ENCODE results near the gene BBS7. TPM values are rescaled to one million over a fixed set of nuclear protein-coding genes. Genes with fewer than 3 reads are reported as not detected.

The BBS7 gene
- total and polyA plus RNA-seq, 9 of the 15 experiments (the other 6 are each of a cell fraction or from before 2014, with no cell fraction given) = 13.4 to 25.8 (median 16.4) TPM

DNA sequence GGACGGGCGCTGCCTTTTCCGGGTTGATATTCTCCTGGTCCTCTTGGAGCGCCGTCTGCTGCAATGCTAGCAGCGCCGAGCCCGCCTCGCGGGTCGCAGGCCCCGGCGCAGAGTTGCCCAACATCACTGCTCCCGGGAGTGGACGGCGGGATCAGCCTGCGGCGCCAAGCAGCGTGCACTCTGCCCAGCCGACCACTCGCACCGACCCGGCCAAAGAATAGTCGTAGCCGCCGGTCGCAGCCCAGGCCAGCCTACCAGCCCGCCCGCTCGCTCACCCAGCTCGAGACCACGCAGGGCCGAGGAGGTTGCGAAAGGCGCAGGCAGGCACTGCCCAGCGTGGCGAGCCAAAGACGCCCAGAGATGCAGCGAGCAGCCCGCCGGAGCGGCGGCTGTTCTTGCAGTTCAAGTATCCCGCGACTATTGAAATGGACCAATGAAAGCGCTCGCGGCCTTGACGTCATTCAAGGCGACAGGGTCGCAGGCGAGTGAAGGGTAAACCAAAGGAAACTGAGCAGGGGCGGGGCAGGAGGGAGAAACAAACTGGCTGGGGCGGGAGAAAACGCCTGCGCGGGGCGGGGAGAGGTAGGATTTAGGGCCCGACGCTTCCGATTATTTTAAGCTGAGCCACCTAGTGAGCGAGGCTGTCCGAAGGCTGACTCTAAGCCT, 46.6 kb downstream of the BBS7 start, which contains the start of gene CCNA2 (continued):
- TF ChIP-seq, protein P1, sequence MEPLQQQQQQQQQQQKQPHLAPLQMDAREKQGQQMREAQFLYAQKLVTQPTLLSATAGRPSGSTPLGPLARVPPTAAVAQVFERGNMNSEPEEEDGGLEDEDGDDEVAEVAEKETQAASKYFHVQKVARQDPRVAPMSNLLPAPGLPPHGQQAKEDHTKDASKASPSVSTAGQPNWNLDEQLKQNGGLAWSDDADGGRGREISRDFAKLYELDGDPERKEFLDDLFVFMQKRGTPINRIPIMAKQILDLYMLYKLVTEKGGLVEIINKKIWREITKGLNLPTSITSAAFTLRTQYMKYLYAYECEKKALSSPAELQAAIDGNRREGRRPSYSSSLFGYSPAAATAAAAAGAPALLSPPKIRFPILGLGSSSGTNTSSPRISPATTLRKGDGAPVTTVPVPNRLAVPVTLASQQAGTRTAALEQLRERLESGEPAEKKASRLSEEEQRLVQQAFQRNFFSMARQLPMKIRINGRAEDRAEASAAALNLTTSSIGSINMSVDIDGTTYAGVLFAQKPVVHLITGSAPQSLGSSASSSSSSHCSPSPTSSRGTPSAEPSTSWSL (CRISPR knock-in tag; IDR thresholded peaks at IDR 0.05; ENCODE audit: borderline replicate concordance) = no peak
- TF ChIP-seq, protein P2, sequence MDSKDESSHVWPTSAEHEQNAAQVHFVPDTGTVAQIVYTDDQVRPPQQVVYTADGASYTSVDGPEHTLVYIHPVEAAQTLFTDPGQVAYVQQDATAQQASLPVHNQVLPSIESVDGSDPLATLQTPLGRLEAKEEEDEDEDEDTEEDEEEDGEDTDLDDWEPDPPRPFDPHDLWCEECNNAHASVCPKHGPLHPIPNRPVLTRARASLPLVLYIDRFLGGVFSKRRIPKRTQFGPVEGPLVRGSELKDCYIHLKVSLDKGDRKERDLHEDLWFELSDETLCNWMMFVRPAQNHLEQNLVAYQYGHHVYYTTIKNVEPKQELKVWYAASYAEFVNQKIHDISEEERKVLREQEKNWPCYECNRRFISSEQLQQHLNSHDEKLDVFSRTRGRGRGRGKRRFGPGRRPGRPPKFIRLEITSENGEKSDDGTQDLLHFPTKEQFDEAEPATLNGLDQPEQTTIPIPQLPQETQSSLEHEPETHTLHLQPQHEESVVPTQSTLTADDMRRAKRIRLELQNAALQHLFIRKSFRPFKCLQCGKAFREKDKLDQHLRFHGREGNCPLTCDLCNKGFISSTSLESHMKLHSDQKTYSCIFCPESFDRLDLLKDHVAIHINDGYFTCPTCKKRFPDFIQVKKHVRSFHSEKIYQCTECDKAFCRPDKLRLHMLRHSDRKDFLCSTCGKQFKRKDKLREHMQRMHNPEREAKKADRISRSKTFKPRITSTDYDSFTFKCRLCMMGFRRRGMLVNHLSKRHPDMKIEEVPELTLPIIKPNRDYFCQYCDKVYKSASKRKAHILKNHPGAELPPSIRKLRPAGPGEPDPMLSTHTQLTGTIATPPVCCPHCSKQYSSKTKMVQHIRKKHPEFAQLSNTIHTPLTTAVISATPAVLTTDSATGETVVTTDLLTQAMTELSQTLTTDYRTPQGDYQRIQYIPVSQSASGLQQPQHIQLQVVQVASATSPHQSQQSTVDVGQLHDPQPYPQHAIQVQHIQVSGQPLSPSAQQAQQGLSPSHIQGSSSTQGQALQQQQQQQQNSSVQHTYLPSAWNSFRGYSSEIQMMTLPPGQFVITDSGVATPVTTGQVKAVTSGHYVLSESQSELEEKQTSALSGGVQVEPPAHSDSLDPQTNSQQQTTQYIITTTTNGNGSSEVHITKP (IDR thresholded peaks at IDR 0.05; ENCODE audit: partially characterized antibody) = peak; percentile 85
- TF ChIP-seq NEUROD1 (IDR thresholded peaks at IDR 0.05; ENCODE audit: borderline replicate concordance, low read depth, low read length, partially characterized antibody) = peak; percentile 92
- no peak for TF ChIP-seq PURB (CRISPR knock-in tag; IDR thresholded peaks at IDR 0.05; ENCODE audit: low read depth)
- no peak for TF ChIP-seq ZNF212 (CRISPR knock-in tag; IDR thresholded peaks at IDR 0.05)
- TF ChIP-seq ZNF24 (IDR thresholded peaks at IDR 0.05) = no peak; the same call in 1 of the 2 replicates
- peak; percentile 60; the same call in 1 of the 2 replicates for TF ChIP-seq RB1 (IDR thresholded peaks at IDR 0.05; ENCODE audit: low read depth)
- no peak for TF ChIP-seq SMAD3 (CRISPR knock-in tag; conservative IDR thresholded peaks at IDR 0.05)
- TF ChIP-seq, protein P3, sequence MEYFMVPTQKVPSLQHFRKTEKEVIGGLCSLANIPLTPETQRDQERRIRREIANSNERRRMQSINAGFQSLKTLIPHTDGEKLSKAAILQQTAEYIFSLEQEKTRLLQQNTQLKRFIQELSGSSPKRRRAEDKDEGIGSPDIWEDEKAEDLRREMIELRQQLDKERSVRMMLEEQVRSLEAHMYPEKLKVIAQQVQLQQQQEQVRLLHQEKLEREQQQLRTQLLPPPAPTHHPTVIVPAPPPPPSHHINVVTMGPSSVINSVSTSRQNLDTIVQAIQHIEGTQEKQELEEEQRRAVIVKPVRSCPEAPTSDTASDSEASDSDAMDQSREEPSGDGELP (CRISPR knock-in tag; IDR thresholded peaks at IDR 0.05; ENCODE audit: borderline replicate concordance) = peak; percentile 87
- TF ChIP-seq XRCC5 (IDR thresholded peaks at IDR 0.05; ENCODE audit: low read depth, low read length) = no peak
- peak; percentile 84; the same call in 1 of the 2 replicates for TF ChIP-seq POLR2AphosphoS2 (IDR thresholded peaks at IDR 0.05; ENCODE audit: low read length)
- TF ChIP-seq CBFA2T2 (conservative IDR thresholded peaks at IDR 0.05) = no peak
- TF ChIP-seq NCOA6 (IDR thresholded peaks at IDR 0.05) = 0 out of 2 replicates have a peak, but pooled peaks have one; percentile 41
- TF ChIP-seq ZNF445 (CRISPR knock-in tag; IDR thresholded peaks at IDR 0.05; ENCODE audit: low read depth) = no peak
- no peak for TF ChIP-seq FOXJ2 (tag; IDR thresholded peaks at IDR 0.05)
- no peak for TF ChIP-seq ZNF57 (CRISPR knock-in tag; IDR thresholded peaks at IDR 0.05)
- TF ChIP-seq, protein P4, sequence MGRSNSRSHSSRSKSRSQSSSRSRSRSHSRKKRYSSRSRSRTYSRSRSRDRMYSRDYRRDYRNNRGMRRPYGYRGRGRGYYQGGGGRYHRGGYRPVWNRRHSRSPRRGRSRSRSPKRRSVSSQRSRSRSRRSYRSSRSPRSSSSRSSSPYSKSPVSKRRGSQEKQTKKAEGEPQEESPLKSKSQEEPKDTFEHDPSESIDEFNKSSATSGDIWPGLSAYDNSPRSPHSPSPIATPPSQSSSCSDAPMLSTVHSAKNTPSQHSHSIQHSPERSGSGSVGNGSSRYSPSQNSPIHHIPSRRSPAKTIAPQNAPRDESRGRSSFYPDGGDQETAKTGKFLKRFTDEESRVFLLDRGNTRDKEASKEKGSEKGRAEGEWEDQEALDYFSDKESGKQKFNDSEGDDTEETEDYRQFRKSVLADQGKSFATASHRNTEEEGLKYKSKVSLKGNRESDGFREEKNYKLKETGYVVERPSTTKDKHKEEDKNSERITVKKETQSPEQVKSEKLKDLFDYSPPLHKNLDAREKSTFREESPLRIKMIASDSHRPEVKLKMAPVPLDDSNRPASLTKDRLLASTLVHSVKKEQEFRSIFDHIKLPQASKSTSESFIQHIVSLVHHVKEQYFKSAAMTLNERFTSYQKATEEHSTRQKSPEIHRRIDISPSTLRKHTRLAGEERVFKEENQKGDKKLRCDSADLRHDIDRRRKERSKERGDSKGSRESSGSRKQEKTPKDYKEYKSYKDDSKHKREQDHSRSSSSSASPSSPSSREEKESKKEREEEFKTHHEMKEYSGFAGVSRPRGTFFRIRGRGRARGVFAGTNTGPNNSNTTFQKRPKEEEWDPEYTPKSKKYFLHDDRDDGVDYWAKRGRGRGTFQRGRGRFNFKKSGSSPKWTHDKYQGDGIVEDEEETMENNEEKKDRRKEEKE (IDR thresholded peaks at IDR 0.05; ENCODE audit: borderline replicate concordance in 1 of 2, control insufficient read depth in 1 of 2, low read depth in 2 of 2, low read length in 1 of 2) = no peak
